ENCODE data around the gene EXOC8.

The EXOC8 gene

DNA sequence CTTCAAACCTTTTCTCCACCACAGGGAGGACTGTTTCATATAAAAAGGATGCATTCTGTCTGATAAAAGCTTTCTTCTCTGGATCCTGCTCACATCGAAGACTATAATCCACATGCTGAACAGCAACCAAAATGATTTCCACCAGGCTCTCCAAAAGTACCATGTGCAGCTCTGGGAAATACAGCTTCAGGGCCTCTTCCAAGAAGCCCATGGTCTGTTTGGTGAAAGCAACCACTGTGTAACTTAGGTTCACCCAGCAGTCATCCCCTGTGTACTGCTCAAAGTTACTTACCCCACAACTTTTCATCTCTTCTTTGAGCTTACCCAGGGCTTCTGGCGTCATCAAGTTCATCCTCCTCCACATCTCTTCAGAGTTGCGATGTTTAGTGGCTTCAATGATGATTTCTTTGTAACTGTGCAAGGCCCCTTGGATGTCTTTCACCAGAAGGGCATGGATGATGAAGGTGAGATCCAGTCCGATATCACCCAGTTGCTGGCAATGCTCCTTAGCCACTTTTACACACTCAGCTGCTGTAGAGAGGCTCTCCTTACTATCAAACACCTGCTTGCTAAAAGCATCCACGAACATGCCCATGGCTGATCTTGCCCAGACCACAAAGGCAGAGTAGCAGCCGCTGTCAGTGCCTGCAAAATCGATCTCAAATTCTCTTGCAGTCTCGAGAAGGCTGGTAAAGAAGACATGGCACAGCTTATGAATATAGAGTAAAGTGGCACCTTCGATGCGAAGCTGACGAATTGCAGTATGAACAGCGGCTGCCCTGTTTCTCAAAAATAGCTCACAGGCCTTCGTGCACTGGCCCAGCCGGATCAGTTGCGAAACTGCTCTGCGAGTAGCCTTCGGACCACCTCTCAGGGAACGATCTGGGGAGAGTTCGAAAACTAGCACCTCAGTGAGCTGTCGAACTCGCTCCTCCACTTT is 1.7 kb downstream of the EXOC8 start:
- peak overlapping the region; percentile 81 for H3K4me3 ChIP-seq (ENCODE audit: low read length)
- no peak for TF ChIP-seq ZNF274 (IDR thresholded peaks at IDR 0.05; ENCODE audit: low read depth, low read length)

GRCh38 chr1:231334952-231335351 is 2.7 kb downstream of the EXOC8 start:
- H3K4me3 ChIP-seq (ENCODE audit: low read length), result peak overlapping the region; percentile 39
- TF ChIP-seq ZNF274 (IDR thresholded peaks at IDR 0.05; ENCODE audit: low read depth, low read length), result no peak

- H3K4me3 ChIP-seq (ENCODE audit: low read length), result peak overlapping the region; percentile 39; the same call in 1 of the 2 replicates
- no peak for TF ChIP-seq ZNF274 (IDR thresholded peaks at IDR 0.05; ENCODE audit: low read depth, low read length)
Measured at GRCh38 chr1:231334079-231334666, 3.5 kb downstream of the EXOC8 start.

DNA sequence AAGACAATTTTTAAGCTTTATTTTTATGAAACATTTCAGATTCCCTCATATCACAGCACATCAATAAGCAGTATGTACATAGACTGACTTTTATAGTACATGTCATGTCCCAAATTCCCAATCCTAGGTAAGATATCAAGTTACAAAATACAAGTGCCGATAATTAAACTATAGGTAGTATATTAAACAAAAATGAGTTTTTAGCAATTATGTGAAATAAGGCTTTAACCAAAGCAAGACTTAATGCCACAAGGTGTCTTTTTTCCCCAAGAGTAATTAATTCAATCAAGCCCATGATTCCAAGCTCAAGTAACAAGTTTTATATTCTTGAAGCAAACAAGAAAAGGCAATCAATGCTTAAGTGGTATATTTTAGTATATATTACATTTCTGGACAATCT is 4.9 kb downstream of the EXOC8 start:
- H3K4me3 ChIP-seq (ENCODE audit: low read length), result no peak overlapping the region; the same call in 1 of the 2 replicates
- TF ChIP-seq ZNF274 (IDR thresholded peaks at IDR 0.05; ENCODE audit: low read depth, low read length), result no peak

- TF ChIP-seq ZNF274 (IDR thresholded peaks at IDR 0.05; ENCODE audit: low read depth, low read length), result no peak
- H3K4me3 ChIP-seq (ENCODE audit: low read length), result no peak overlapping the region
Measured at GRCh38 chr1:231329483-231329882, 8.2 kb downstream of the EXOC8 start.

DNA sequence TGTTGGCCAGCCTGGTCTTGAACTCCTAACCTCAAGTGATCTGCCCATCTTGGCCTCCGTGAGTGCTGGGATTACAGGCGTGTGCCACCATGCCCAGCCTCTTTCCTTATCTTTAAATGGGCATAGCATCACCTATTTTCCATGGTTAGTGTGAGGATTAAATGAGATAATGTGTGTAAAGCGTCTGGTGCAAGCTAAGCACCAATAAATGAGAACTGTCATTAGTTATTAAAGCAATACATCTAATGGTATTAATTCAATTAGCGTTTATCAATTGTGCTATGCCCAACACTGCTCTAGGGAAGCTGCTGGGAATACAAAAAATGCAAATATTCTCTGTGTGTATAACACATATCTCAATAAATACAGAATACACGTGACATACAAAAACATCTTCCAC is 10.0 kb downstream of the EXOC8 start:
- TF ChIP-seq ZNF274 (IDR thresholded peaks at IDR 0.05; ENCODE audit: low read depth, low read length), result no peak

DNA sequence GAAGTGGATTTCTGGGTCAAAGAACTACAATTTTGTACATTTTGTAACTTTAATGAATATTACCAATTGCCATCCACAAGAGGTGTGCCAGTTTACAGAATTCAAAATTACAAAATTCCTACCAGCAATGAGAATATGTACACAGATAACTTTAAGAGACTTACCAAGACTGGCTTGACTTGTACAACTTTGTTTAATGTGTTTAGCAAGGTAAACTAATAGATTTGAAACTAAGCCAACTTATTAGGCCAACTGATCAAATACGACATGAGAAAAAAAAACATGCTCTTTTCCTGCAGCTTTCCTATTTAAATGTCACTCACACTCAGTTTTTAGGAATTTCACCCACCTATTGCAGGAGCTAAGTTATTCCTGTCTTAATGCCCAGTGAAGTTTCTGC is 11.4 kb downstream of the EXOC8 start:
- no peak overlapping the region for H3K4me3 ChIP-seq (ENCODE audit: low read length)
- no peak for TF ChIP-seq ZNF274 (IDR thresholded peaks at IDR 0.05; ENCODE audit: low read depth, low read length)

More for the DNA sequence above, 10.0 kb downstream of the EXOC8 start:
- no peak overlapping the region for H3K4me3 ChIP-seq (ENCODE audit: low read length)

DNA sequence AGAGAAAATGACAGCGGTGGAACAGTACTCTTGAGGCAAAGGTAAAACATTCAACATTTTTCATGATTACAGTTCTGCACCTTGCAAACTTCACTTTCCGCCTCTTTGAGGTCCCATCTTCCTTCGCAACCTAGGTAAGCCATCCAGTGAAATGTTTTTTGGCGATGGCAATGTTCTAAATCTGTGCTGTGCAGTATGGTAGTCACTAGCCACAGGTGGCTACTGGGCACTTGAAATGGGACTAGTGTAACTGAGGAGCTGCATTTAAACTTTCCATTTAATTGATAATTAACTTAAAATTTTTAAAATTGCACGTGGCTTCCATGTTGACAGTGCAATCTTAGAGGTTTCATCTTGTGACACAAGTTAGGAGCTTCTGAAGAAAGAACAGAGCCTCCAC is 13.0 kb downstream of the EXOC8 start:
- TF ChIP-seq ZNF274 (IDR thresholded peaks at IDR 0.05; ENCODE audit: low read depth, low read length), result no peak

DNA sequence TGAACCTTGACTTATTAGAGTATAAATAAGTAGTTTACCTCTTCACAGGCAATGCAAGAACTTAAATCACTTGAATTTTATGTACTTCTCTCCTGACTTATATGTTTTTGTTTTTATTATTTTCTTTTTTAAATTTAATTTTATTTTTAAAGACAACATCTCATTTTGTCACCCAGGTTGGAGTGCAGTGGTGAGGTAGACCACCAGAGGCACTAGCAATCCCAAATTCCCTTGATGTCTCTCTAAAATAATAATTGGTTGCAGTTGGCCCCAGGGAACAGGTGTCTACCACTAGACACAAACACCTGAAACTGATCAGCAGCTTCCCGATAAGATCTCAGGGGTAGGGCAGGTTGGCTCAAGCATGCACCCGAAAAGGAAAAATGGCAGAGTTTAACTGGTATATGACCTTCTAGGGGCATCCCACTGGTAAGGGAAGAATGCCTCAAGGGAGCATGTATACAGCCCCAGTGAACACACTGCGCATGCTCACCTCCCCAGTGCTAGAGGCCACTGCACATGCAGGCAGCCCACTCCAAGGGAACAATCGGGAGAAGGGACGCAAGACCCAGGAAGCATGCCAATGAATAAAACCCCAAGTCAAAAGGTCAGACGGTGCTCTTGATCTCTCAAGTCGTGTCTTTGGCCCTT is 14.6 kb downstream of the EXOC8 start:
- no peak for TF ChIP-seq ZNF274 (IDR thresholded peaks at IDR 0.05; ENCODE audit: low read depth, low read length)
- H3K4me3 ChIP-seq (ENCODE audit: low read length), result no peak overlapping the region

More for the DNA sequence above, 13.0 kb downstream of the EXOC8 start:
- no peak overlapping the region for H3K4me3 ChIP-seq (ENCODE audit: low read length)

GRCh38 chr1:231319080-231319479 is 18.6 kb downstream of the EXOC8 start:
- no peak for TF ChIP-seq ZNF274 (IDR thresholded peaks at IDR 0.05; ENCODE audit: low read depth, low read length)

GRCh38 chr1:231318568-231318967 is 19.1 kb downstream of the EXOC8 start:
- TF ChIP-seq ZNF274 (IDR thresholded peaks at IDR 0.05; ENCODE audit: low read depth, low read length), result no peak
- H3K4me3 ChIP-seq (ENCODE audit: low read length), result no peak overlapping the region

More at GRCh38 chr1:231319080-231319479, 18.6 kb downstream of the EXOC8 start:
- no peak overlapping the region for H3K4me3 ChIP-seq (ENCODE audit: low read length)

DNA sequence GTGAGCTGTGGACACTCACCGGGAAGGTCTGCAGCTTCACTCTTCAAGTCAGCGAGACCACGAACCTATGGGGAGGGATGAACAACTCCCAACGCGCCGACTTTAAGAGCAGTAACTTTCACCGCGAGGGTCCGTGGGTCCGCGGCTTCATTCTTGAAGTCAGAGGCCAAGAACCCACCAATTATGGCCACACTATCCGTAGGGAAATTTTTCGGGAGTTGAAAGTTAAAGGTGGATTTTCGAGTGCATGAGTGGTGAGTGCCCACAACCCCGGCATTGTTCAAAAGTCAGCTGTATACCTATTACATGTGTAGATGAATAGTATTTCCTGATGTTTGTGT is 19.7 kb downstream of the EXOC8 start:
- H3K4me3 ChIP-seq (ENCODE audit: low read length), result no peak overlapping the region
- no peak for TF ChIP-seq ZNF274 (IDR thresholded peaks at IDR 0.05; ENCODE audit: low read depth, low read length)

DNA sequence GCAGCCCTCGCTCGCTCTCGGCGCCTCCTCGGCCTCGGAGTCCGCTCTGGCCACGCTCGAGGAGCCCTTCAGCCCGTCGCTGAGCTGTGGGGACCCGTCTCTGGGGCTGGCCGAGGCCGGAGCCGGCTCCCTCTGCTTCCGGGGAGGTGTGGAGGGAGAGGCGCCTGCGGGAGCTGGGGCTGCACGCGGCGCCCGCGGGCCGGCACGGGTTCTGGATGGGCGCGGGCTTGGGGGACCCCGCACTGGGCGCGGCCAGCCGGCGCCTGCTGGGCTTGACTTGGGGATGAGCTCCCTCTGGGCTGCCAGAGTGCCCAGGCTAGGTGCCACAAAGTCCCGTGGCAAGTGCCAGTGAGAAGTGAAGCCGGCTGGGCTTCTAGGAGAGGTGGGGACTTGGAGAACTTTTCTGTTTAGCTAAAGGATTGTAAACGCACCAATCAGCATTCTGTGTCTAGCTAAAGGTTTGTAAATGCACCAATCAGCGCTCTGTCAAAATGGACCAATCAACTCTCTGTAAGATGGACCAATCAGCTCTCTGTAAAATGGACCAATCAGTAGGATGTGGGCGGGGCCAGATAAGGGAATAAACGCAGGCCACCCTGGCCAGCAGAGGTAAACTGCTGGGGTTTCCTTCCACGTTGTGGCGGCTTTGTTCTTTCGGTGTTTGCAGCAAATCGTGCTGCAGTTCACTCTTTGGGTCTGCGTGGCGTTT is 20.2 kb downstream of the EXOC8 start:
- no peak for TF ChIP-seq ZNF274 (IDR thresholded peaks at IDR 0.05; ENCODE audit: low read depth, low read length)
- no peak overlapping the region for H3K4me3 ChIP-seq (ENCODE audit: low read length)

- TF ChIP-seq ZNF274 (IDR thresholded peaks at IDR 0.05; ENCODE audit: low read depth, low read length), result no peak
- no peak overlapping the region for H3K4me3 ChIP-seq (ENCODE audit: low read length)
Measured at GRCh38 chr1:231315887-231316286, 21.8 kb downstream of the EXOC8 start.
